ENCODE data around the gene APCDD1L.

DNA sequence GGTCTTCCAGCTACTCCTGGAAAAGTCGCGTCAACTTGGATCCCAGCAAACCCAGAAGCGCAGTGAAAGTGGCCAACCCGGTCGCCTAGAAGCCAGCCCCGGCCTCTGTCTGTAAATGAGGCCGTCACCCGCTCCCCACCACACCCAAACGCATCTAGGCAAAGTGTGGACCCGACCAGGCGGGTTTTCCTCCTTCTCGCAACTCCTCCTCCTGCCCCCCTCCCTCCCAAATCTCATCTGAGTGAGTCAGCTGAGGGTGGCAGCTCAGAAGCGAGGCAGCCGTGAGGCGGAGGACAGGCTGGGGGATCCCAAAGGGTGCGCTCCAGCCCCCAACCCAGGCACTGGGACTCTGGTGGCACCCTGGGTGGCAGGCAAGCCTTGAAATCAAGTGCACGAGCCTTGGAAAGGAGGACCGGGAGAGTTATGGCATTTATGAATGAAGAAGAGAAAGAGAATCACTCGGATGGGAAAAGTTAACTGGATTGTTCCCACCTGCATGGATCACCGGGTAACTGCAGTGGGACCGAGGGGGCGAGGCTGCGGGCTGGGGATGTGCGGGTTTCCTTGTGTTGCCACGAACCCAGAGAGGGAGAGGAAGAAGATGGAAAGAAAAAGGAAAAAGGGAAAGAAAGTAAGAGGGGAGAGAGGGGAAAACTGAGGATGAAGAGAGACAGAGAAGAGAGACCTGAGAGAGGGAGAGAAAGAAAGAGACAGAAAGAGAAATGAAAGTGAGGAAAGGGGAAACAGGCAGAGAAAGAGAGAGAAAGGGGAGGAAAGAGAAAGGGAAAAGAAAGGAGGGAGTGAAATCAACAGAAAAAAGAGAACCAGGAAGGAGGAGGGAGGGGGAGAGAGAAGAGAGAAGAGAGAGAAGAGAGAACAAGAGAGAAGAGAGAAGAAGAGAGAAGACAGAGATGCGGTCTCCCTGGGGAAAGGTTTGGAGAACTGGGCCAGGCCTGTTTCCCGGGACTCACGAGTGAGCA, at the start of gene APCDD1L:
- TF ChIP-seq EZH2 (IDR thresholded peaks at IDR 0.05; ENCODE audit: insufficient read depth, poor library complexity, severe bottlenecking) (no peak), EZH2phosphoT487 (IDR thresholded peaks at IDR 0.05; ENCODE audit: insufficient read depth, low read depth) (no peak)
